MM.1S (cell line): ENCODE results near the gene TRIM45.

Source experiments
- DNase-seq: peaks from one replicate; pipeline ENCODE4 v3.0.0-alpha.2; 2015
- H2AFZ ChIP-seq: fragments of 300-600 bp; sonication (generic); 2 replicates; pipeline ENCODE4 v1.6.0; 2016; ENCODE audit warnings: antibody characterized with exemption, low read length
- H3F3A ChIP-seq: fragments of 300-600 bp; sonication (generic); 2 replicates; pipeline ENCODE4 v1.6.1; 2016; ENCODE audit warnings: mild to moderate bottlenecking, antibody characterized with exemption, low read length, moderate library complexity, mixed read lengths; ENCODE audit not compliant: insufficient read depth
- H3K27ac ChIP-seq: fragments of 300-600 bp; sonication (generic); 2 replicates; pipeline ENCODE4 v1.5.1; 2016; ENCODE audit warnings: mild to moderate bottlenecking, low read length
- H3K27me3 ChIP-seq: fragments of 300-600 bp; sonication (generic); replicated peaks from 2 replicates; pipeline ENCODE4 v1.6.0; 2016; ENCODE audit warnings: low read length; ENCODE audit not compliant: insufficient read depth
- H3K36me3 ChIP-seq: fragments of 300-600 bp; sonication (generic); replicated peaks from 2 replicates; pipeline ENCODE4 v1.6.1; 2016; ENCODE audit warnings: mild to moderate bottlenecking, low read length, mixed read lengths; ENCODE audit not compliant: insufficient read depth
- H3K4me1 ChIP-seq: fragments of 300-600 bp; sonication (generic); 2 replicates; pipeline ENCODE4 v1.6.1; 2016; ENCODE audit warnings: low read length, mixed read lengths
- H3K4me2 ChIP-seq: fragments of 300-600 bp; sonication (generic); 2 replicates; pipeline ENCODE4 v1.6.0; 2016; ENCODE audit warnings: low read depth, low read length
- H3K4me3 ChIP-seq: fragments of 300-600 bp; sonication (generic); 2 replicates; pipeline ENCODE4 v1.5.1; 2016; ENCODE audit warnings: low read length, mixed read lengths
- H3K79me2 ChIP-seq: fragments of 300-600 bp; sonication (generic); 2 replicates; pipeline ENCODE4 v1.6.1; 2016; ENCODE audit warnings: mixed run types, low read length, mixed read lengths
- H3K9ac ChIP-seq: fragments of 300-600 bp; sonication (generic); 2 replicates; pipeline ENCODE4 v1.6.1; 2016; ENCODE audit warnings: low read length, mixed read lengths
- H3K9me2 ChIP-seq: fragments of 300-600 bp; sonication (generic); replicated peaks from 2 replicates; pipeline ENCODE4 v1.6.1; 2016; ENCODE audit warnings: mild to moderate bottlenecking, low read length, mixed read lengths; ENCODE audit not compliant: insufficient read depth
- H3K9me3 ChIP-seq: fragments of 300-600 bp; sonication (generic); replicated peaks from 2 replicates; pipeline ENCODE4 v1.6.1; 2016; ENCODE audit warnings: mild to moderate bottlenecking, low read length, mixed read lengths; ENCODE audit not compliant: insufficient read depth
- H4K20me1 ChIP-seq: fragments of 300-600 bp; sonication (generic); 2 replicates; pipeline ENCODE4 v1.6.1; 2016; ENCODE audit warnings: mild to moderate bottlenecking, low read length, moderate library complexity, mixed read lengths; ENCODE audit not compliant: insufficient read depth
- EZH2 ChIP-seq: fragments of 300-600 bp; sonication (generic); optimal IDR thresholded peaks from 2 replicates; pipeline ENCODE3; 2017; ENCODE audit warnings: low read depth, mild to moderate bottlenecking, antibody characterized with exemption, low read length, mixed read lengths
- EZH2phosphoT487 ChIP-seq: fragments of 300-600 bp; sonication (generic); IDR thresholded peaks from 2 replicates; pipeline ENCODE4 v1.6.1; 2018; ENCODE audit warnings: antibody characterized with exemption, low read length
- TF ChIP-seq, protein P1 (sequence below): fragments of 300-600 bp; sonication (generic); IDR thresholded peaks from 2 replicates; pipeline ENCODE4 v1.5.1; 2016; ENCODE audit warnings: antibody characterized with exemption, low read length, mixed read lengths

The TRIM45 gene, protein sequence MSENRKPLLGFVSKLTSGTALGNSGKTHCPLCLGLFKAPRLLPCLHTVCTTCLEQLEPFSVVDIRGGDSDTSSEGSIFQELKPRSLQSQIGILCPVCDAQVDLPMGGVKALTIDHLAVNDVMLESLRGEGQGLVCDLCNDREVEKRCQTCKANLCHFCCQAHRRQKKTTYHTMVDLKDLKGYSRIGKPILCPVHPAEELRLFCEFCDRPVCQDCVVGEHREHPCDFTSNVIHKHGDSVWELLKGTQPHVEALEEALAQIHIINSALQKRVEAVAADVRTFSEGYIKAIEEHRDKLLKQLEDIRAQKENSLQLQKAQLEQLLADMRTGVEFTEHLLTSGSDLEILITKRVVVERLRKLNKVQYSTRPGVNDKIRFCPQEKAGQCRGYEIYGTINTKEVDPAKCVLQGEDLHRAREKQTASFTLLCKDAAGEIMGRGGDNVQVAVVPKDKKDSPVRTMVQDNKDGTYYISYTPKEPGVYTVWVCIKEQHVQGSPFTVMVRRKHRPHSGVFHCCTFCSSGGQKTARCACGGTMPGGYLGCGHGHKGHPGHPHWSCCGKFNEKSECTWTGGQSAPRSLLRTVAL

DNA sequence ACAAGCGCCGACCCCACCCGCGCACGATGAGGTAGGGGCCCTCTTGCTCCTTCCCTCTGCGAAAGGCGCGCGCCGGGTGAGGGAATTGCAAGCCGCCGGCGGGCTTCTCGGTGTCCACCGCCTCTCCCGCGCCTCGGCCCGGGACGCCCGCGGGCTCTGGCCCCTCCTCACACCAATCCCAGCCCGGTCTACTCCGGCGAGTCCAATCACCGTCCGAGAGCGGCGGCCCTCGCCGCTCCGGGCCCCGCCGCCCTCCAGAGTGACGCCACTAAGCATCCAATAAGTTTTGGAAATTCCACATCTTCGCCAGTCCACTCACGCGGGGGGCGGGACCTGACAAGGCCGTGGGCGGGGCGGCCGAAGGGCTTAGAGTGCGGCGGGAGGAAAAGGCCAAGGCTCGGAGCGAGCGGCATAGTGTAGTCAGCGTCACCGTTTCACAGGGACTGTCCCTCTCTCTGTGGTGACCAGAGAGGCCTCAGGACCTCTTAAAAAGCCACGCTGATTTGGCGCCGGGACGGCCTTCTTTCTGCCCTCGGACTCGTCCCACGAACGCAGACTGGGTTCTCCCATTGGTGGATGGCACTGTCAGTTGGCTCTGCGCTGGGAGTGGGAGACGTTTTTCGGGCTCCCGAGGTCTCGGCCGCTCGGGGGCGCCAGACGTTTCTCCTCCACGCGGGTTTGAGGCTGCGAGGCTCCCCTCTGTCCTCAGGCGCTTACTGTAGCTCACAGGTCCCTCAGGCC is at the start of gene TRIM45:
Gene TRIM45 (minus strand): TSS at position 161 of the 741 bp plus-strand sequence. CDS start 548 bp downstream, outside the sequence.
- H3K4me3 ChIP-seq = peak within 1 kb of the TSS; percentile 77
- H4K20me1 ChIP-seq = no peaks in the 10 kb centered on the region
- peak within 1 kb of the TSS; percentile 62 for H3K9ac ChIP-seq
- H3K27ac ChIP-seq = peak within 1 kb of the TSS; percentile 35; the same call in 1 of the 2 replicates
- no peaks in the 10 kb centered on the region for H3F3A ChIP-seq
- DNase-seq = peak; percentile 84
- H3K9me3 ChIP-seq = no peaks in the 10 kb centered on the region
- H3K36me3 ChIP-seq = no peaks in the 10 kb centered on the region
- H3K4me2 ChIP-seq = peak within 1 kb of the TSS; percentile 59; the same call in 1 of the 2 replicates
- H3K79me2 ChIP-seq = no peaks in the 10 kb centered on the region
- H3K27me3 ChIP-seq = no peaks in the 10 kb centered on the region
- no peaks in the 10 kb centered on the region for H3K9me2 ChIP-seq
- H3K4me1 ChIP-seq = no peaks in the 10 kb centered on the region
- TF ChIP-seq EZH2 (no peak), EZH2phosphoT487 (no peak)
- TF ChIP-seq, protein P1, sequence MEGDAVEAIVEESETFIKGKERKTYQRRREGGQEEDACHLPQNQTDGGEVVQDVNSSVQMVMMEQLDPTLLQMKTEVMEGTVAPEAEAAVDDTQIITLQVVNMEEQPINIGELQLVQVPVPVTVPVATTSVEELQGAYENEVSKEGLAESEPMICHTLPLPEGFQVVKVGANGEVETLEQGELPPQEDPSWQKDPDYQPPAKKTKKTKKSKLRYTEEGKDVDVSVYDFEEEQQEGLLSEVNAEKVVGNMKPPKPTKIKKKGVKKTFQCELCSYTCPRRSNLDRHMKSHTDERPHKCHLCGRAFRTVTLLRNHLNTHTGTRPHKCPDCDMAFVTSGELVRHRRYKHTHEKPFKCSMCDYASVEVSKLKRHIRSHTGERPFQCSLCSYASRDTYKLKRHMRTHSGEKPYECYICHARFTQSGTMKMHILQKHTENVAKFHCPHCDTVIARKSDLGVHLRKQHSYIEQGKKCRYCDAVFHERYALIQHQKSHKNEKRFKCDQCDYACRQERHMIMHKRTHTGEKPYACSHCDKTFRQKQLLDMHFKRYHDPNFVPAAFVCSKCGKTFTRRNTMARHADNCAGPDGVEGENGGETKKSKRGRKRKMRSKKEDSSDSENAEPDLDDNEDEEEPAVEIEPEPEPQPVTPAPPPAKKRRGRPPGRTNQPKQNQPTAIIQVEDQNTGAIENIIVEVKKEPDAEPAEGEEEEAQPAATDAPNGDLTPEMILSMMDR = peak; percentile 50
- H2AFZ ChIP-seq = peak within 1 kb of the TSS; percentile 74

DNA sequence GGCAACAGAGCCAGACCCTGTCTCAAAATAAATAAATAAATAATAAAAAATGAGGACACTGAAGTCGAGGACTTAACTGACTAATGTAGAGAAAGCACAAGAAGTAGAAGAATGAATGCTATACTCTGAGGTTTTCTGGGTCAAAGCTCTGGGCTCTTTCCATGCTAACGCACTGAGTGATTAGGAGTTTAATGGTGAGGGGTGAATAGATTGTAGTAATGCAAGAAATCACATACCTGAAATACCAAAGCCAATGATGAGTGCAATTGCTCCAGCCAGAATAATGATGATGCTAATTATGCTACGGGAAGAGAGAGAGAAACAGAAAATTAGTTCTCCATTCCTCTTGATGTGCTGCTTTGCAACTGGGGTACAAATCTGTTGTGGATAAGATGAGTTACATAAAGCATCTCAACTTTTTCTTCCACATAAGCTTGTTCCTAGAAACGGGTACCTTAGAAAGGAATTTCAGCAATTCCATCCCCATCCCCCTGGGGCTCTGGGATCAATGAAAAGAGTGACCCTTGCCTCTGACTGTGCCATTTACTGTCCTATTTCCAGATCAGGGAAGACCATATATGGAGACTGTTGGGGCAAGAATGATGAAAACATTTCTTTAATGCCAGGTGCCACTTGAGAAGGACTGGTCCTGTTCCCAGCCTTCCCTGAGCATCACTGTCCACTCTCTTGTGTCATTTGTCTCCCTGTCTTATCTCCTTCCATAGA is 48.5 kb upstream of the TRIM45 start:
- H3K9me2 ChIP-seq = no peaks in the 10 kb centered on the region
- TF ChIP-seq, protein P1 = no peak
- TF ChIP-seq EZH2phosphoT487 = no peak
- no peak for TF ChIP-seq EZH2
- no peak for DNase-seq
- H3K4me1 ChIP-seq = no peaks in the 10 kb centered on the region
- H3K9ac ChIP-seq = no peak overlapping the region
- no peak overlapping the region for H3K4me3 ChIP-seq
- H2AFZ ChIP-seq = no peak overlapping the region
- no peaks in the 10 kb centered on the region for H3K9me3 ChIP-seq
- H3K27me3 ChIP-seq = no peaks in the 10 kb centered on the region
- no peak overlapping the region for H3K27ac ChIP-seq
- H3K4me2 ChIP-seq = no peak overlapping the region
- no peaks in the 10 kb centered on the region for H3K79me2 ChIP-seq
- H3K36me3 ChIP-seq = no peaks in the 10 kb centered on the region
- H4K20me1 ChIP-seq = no peaks in the 10 kb centered on the region
- H3F3A ChIP-seq = no peaks in the 10 kb centered on the region

DNA sequence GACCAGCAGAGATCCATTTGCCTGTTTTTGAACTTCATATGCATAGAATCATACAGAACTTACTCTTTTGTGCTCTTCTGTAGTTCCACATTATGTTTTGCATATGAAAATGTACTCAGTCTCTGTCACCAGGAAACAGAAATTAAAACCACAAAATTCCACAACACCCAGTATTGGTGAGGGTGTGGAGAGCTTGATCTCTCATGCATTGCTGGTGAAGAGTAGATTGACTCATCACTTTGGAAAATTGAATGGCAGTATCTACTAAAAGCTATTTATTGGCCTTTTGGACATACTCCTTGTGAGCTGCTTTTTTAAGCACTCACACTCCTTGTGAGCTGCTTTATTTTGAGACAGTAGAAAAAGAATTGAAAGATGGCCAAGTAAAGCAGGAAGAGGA is 45.9 kb upstream of the TRIM45 start:
- H2AFZ ChIP-seq = no peak overlapping the region
- H3K4me1 ChIP-seq = no peaks in the 10 kb centered on the region
- no peak overlapping the region for H3K4me2 ChIP-seq
- no peaks in the 10 kb centered on the region for H3K9me2 ChIP-seq
- no peaks in the 10 kb centered on the region for H3K9me3 ChIP-seq
- H3F3A ChIP-seq = no peaks in the 10 kb centered on the region
- no peak overlapping the region for H3K27ac ChIP-seq
- no peaks in the 10 kb centered on the region for H3K36me3 ChIP-seq
- no peaks in the 10 kb centered on the region for H3K27me3 ChIP-seq
- H3K9ac ChIP-seq = no peak overlapping the region
- no peaks in the 10 kb centered on the region for H3K79me2 ChIP-seq
- TF ChIP-seq EZH2 (no peak), EZH2phosphoT487 (no peak)
- TF ChIP-seq, protein P1 = no peak
- DNase-seq = no peak
- no peaks in the 10 kb centered on the region for H4K20me1 ChIP-seq
- H3K4me3 ChIP-seq = no peak overlapping the region
